HG03060 (cell line): Measurements from ENCODE around the gene STRADB.
"Not testable (repeated sequence)": the region's sequence is repeated elsewhere in the genome, so short reads cannot be mapped to it uniquely, and the experiment has no call there.

Experiments
- ATAC-seq: cut with Tn5 transposase; IDR thresholded peaks from one replicate; pipeline ENCODE4 v1.9.1; 2021; ENCODE audit warnings: low read depth, moderate number of reproducible peaks; ENCODE audit not compliant: unreplicated experiment

The STRADB gene, protein sequence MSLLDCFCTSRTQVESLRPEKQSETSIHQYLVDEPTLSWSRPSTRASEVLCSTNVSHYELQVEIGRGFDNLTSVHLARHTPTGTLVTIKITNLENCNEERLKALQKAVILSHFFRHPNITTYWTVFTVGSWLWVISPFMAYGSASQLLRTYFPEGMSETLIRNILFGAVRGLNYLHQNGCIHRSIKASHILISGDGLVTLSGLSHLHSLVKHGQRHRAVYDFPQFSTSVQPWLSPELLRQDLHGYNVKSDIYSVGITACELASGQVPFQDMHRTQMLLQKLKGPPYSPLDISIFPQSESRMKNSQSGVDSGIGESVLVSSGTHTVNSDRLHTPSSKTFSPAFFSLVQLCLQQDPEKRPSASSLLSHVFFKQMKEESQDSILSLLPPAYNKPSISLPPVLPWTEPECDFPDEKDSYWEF

DNA sequence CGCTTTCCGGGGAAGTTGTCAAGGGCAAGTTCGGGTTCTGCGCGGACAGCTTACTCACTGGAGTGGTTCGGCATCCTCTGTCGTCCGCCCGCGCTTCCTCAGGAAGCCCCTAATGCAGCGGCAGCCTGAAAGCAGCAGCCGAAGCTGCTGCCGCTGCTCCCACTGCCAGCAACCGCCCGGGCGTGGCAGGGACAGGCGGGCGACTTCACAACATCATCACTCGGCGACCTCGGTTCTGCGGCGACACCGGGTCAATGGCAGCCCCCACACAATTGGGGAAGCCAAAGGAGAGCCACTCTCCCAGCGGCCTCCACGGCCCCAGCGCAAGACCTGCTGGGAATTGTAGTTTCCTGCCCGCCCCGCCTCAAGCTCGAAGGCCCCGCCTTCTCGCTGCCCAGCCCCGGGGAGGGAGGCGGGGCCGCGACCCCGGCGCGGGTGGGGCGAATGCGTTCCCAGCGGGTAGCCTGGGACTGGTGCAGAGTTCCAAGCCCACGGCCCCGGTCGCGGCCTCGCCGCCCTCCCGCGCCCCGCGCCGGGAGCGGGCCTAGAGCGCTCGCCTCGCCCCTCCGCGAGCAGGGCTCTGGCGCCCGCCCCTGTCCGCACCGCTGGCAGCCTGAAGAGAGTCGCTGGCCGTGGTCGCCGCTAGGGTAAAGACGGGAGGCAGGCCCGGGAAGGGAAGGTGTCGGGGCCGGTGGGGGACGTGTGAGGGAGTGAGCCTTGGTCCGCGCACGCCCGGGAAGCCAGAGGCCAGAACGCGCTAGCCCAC is at the start of gene STRADB, which contains the start of gene TRAK2:
TSS of gene STRADB (plus strand) at position 449 of the 766 bp plus-strand sequence. CDS start 3,101 bp downstream, outside the sequence.
TSS of gene TRAK2 (minus strand) at position 167 of the 766 bp plus-strand sequence. CDS start 30,951 bp downstream, outside the sequence.
- peak; percentile 88 for ATAC-seq

DNA sequence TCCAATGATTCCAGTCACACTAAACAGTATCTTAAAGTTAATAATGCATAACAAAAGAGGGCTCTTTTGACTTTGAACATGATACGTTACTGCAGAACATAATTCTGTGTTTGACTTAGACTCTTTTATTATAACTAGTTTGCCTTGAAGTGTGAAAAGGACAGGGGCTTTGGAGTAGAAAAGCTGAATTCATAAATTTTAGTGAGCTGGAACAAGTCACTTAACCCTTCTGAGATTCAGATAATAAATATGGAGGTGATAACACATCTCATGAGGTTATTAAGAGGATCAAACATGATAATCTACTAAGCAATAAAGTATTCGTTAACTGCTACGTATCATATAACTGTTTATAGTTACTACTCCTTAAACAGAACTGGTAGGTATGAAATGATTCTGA is 49.7 kb upstream of the STRADB start:
- no peak for ATAC-seq

DNA sequence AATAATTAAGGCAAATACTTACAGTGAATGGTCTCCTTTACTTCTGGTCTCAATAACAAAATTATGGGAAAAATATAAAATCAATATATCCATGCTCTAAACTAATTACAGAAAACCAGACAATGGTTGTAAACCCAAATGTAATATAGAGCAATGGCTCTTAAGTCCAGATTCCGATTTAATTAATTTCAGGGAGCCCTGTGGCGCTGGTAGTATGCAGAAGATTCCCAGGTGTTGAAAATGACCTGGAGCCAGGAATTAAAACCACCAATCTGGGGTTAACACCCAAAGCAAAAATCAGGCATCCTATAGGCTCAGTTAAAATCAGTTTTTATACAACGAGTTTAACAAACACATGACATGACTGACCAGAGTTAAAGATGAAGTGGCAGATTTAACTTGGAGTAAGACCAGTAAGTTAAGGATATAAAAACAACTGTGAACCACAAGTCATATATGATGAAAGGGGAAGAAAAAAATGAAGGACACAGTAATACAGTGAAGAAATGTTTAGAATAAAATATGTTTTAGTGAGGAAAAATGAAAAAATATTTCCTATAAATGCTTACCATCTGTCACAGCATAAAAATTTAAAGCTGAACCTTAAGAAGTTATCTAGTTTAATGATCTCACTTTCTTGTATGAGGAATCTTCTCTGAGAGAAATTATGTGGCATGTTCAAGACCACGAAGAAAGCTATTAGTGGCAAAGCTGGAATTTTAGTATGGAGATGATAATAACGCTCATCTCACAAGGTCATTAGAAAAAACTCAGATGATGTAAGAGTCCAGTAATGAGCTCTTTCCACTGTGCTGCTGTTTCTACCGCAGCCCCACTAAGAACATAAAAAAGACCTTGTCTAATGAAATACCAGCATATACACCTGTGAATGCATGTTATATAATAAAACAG is 48.6 kb upstream of the STRADB start:
- ATAC-seq = no peak

DNA sequence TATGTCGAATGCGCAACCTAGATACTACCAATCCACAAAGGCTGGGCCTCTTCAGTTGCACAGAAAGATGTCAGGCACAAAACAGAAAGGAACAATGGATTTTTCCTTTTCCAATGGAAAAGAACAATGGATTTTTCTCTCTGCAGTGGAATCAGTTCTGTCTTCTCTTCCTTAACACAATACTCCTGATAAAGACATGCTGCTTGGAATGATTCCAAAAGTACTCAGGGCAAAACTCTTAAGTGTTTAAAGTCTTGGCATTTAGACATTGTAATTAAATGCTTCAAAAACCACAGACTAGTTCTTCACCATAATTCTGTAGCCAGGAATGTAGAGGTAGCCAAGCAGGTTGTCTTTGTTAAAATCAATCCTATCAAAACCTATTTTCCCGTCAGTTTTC is 47.7 kb upstream of the STRADB start:
- ATAC-seq = no peak

DNA sequence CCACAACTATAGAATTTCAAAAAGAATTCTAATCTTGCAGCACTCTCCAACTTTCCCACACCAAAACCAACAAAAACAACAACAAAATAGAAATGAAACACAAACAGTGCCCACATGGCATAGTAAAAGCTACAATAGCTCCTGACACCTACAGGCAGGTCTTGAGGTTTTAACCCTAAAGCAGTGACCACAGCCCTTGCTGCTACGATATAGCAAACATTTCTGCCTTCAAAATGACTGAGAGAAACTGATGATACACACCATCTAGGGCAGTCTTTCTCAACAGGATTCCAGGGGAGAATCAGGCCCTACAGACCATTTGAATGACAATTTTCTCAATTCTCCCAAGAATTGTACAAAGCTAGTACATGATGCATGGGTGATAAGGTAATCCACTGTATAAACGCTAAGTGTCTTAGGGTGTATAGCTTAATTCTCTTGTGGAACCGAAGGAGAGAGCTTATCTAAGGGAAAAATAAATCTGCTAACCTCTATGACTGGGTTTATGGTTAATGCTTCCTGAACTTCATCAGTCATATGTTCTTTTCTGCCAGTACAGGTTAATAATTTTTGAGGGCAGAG is 46.8 kb upstream of the STRADB start:
- ATAC-seq = no peak

DNA sequence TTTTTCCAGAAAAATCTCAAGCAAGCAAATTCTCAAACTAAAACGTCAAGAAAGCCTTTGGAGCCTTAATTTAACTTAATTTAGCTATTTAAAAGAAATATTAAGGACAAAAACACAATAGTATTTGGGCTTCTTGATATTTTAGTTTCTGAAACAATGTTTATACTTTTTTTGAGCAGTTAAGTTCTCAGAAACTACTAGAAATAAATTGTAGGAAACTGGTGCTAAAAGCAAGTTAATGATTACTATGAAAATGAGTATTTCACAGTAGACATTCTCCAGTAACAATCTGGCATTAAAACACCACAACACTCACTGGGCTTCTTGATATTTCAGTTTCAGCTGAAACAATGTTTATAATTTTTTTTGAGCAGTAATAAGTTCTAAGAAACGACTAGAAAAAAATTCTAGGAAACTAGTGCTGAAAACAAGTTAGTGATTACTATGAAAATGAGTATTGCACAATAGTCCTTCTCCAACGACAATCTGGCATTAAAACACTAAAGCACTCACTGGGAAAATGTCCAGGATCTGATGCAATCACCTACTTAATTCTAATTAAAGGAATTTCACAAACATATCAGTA is 45.4 kb upstream of the STRADB start:
- no peak for ATAC-seq

DNA sequence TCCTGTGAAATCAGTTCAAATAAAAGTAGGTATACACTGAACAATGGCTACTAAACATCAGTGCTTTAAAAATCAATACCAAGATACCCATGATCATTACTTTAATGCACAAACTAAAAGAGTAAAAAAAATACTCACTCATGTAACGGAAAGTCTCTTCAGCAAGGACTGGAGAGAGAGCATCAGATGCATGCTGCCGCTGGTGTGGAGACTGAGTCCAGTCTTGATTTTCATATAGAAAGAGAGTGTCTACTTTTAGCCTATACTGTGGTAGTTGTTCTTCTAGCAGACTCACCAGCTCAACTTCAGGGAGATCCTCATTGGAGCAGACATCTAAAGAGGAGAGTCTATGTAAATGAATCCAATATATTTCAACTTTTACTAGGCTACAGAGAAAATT is 44.3 kb upstream of the STRADB start:
- ATAC-seq = no peak

DNA sequence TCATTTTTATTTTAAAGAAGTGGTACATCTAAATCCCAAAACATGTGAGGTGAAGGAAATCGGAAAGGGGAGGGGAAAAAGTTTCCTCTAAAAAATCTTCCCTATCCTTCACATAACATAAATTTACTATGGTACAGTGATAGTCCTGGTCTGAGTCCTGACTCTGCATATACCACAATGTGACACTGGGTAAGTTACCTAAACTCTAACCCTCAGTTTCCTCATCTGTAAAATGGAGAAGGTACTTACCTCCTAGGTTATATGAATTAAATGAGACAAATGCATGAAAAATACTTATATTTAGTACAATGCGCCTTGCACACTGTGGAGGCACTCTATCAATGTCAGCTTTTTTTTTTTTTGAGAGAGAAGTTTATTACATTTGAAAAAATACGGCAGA is 42.6 kb upstream of the STRADB start:
- ATAC-seq = no peak

DNA sequence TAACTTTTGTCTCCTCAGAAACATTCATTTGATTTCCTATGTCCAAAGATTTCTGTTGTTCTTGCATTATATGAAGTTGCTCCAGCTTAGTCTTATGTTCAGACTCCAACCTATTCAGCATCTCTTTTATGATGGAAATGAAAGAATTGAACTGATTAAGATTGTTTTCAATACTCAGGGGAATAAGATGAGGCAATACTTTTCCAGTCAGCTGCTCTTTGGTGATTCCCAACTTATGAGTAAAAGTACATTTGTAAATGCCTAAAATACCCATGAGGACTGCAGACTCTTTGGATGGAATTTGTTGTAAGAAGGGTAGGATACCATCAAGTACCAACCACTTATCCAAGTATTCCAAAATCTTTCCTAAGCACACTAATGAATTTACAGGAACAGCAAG is 40.1 kb upstream of the STRADB start:
- ATAC-seq = no peak

DNA sequence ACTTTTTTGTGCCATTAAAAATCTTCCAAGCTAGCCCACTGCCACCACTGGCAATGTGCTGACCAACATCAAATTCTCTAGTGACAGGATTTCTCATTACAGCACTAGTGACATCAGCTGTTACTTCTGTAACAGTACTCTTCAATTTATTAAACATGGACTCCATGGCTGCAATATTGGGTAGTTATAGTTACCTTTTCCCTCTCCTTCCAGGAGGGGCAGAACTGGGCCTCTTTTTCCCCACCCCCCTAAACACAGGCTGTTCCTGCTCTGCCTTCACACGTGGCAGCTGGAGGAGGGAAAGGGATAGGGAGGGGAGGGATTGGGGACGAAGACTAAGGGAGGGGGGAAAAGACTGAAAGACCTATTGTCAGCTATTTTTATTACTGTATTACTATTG is 38.4 kb upstream of the STRADB start:
- no peak for ATAC-seq

DNA sequence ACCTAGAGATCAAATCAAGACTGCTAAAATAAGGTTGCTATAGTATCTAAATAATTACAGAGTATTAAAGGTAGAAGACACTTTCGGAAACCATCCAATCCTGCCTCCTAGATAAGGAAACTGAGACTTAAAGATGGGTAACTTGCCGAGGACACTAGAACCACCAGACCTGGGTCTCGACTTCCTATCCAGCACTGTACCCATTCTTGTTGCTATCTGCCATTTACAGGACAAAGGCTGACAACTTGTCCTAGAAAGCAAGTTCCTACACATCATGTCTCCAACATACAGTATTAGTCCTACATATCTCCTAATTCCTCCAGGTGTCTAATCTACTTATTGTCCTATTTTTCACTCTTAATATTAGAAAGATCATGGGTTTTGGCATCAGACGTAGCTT is 38.0 kb upstream of the STRADB start:
- ATAC-seq = no peak

DNA sequence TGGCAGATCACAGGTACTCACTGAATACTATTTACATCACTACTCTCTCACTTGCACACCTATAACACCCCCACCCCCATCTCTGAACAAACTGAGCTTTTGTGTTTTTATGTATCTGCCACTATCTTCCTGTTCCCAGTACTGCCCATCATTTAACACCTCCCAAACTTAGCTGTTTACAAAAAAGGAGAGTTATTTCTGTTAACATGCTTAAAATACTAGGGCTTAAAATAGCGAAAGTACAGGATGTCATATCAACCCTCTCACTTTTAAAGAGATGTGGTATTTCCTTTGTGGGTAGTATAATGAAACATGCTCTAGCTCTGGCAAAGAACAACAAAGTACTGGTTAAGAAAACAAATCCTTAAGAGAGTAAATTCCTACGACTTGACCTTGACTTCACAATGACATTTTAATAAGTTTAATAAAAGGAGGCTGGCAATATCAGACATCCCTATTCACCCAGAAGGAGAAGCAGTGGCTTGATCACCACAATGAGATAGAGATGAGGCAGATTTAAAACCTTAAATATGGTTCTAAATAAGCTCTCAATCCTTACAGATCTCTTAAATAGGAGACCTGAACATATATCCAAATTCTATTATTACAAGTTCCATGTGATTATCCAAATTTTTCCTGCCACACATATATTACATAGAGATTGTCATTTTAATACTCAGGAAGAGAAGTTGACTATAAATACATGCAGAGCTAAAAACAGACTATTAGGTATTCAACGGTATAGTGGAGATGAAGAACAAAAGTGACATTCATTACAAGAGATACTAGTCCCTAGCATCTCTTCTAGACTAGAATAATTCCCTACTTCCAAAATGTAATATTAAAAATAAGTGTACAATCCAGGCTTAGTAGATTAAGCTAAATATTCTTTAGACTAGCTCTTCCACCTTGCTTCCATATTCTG is 37.2 kb upstream of the STRADB start:
- peak; percentile 50 for ATAC-seq

DNA sequence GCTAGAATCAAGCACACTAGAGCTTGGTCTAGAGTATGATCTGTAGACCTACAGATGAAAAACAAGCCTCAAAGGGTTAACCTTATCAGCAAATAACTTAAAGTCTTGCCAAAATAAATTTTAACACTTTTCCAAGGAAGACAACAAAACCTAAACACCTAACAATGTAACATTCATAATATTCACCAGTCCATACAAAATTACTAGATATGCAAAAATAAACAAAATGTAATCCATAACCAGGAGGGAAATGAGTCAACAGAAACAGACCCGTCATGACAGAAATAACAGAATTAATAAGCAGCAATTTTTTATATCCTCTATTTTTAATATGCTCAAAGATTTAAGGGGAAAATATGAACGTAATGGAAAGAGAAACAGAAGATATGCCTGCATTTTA is 36.4 kb upstream of the STRADB start:
- ATAC-seq = no peak

DNA sequence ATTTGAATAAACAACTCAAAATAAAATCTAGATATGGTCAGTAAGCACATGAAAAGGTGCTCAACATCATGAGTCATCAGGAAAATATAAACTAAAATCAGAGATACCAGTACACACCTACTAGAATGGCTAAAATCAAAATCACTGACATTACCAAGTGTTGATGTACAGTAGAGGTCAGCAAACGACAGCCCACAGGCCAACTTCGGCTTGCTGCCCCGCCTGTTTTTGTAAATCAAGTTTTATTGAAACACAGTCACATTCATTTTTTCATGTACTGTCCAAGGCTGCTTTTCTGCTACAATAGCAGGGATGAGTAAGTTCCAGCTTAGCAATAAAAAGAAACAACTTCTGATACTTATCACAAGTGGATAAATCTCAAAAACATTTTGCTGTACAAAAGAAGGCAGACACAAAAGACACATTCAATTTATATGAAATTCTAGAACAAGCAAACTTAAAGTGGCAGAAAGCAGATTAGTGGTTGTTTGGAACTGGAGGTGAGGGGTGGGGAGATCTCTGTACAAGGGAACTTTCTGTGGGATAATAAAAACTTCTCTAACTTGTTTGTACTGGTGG is 32.4 kb upstream of the STRADB start:
- ATAC-seq = no peak

DNA sequence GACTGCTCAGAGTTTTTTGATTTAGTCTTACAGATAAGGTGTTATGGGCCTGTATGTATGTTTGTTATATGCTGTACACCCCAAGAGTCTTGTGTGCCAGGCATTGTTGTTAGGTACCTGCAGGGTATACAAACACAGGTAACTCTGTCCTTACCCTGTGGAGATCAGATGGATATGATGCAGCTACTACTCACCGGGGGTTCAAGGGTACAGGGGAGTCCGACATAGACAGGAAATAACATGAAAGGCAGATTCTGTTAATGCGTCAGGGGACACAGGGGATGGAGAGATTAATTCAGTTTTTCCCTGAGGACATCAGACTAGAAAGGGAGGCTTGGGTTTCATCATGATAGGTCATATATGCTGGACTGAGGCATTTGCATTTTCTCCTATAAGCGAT is 31.6 kb upstream of the STRADB start:
- no peak for ATAC-seq

DNA sequence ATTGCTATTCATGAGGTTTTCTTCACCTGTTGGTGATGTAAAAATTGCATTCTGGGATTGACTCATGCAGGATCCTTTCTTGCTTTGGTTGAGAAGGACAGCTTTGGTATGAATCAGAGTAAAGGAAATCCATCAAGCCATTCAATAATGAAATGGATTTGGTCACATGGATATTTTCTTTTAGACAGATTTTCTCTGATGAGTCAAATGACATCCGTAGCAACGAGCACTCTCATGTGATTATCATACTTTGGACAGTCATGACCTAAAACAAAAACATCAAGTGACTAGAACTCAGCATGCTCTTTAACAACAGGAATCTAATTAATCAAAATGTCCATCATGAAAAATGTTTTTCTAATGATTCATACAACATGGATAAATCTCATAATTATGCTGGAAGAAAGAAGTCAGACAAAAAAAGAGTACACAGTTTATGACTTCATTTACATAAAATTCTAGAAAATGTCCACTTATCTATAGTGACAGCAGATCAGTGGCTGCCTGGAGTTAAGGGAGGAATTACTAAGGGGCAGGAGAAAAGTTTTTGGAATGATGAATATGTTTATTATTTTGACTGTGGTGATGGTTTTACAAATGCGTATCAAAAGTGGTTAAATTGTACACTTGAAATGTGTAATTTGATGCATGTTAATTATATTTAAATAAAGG is 31.0 kb upstream of the STRADB start:
- no peak for ATAC-seq

DNA sequence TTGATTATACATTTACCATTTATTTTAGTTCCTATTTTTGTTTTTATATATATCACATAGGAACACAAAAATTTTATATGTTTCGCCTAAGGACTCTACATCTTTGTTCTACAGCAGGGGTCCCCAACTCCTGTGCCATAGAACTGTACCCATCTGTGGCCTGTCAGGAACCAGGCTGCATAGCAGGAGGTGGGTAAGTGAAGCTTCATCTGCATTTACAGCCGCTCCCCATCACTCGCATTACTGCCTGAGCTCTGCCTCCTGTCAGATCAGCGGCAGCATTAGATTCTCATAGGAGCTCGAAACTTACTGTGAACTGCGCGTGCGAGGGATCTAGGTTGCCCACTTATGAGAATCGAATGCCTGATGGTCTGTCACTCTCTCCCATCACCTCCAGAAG is 25.6 kb upstream of the STRADB start:
- ATAC-seq = no peak

DNA sequence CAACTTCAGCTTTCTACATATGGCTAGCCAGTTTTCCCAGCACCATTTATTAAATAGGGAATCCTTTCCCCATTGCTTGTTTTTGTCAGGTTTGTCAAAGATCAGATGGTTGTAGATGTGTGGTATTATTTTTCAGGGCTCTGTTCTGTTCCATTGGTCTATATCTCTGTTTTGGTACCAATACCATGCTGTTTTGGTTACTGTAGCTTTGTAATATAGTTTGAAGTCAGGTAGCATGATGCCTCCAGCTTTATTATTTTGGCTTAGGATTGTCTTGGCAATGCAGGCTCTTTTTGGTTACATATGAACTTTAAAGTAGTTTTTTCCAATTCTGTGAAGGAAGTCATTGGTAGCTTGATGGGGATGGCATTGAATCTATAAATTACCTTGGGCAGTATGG is 23.2 kb upstream of the STRADB start:
- ATAC-seq = not testable (repeated sequence)
